Activated T-helper 9 cell treated with anti-CD3 and anti-CD28 coated beads, Interleukin-2, amount 50 U/mL, for 16 hours (primary cell): ENCODE measurements around the gene CERS1.

Experiments
- DNase-seq: peaks from one replicate; pipeline ENCODE4 v3.0.0-alpha.2; 2020; ENCODE audit warnings: low read depth

CERS1 gene

DNA sequence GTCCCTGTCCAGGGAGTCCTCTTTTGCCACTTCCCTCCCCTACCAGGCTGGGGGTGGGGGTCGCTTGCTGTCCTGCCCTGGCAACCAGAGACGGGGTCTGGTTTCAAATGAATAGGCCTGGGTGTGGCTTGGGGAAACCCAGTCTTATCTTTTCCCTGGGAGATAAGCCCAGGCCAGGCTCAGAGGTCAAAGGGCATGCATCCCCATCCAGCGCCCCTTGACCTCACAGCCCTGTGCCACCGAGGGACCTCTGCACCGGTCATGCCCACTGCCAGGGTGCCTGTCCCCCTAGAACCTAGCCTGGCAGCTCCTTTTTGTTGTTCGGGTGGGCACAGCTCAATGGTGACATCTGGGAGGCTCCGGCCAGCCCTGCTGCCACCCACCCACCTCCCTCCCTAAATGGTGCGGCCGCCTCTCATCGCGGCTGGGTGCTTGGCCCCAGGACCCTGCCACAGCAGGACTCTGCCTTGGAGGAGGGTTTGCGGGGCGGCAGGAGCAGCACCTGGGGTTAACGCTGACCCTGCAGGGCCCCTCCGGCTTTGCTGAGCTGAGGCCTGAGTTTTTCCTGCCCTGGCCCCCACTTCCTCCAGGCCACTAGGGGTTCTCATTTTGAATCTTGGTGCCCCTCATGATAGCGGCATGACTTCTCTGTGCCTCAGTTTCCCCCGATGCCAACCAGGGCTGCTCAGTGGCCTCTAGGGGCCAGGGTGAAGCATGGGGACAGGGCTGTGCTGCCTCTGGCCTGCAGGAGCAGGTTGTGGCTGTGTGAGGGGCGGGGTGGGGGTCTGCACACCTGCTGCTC, 2.9 kb upstream of the CERS1 start:
- no peak for DNase-seq

DNA sequence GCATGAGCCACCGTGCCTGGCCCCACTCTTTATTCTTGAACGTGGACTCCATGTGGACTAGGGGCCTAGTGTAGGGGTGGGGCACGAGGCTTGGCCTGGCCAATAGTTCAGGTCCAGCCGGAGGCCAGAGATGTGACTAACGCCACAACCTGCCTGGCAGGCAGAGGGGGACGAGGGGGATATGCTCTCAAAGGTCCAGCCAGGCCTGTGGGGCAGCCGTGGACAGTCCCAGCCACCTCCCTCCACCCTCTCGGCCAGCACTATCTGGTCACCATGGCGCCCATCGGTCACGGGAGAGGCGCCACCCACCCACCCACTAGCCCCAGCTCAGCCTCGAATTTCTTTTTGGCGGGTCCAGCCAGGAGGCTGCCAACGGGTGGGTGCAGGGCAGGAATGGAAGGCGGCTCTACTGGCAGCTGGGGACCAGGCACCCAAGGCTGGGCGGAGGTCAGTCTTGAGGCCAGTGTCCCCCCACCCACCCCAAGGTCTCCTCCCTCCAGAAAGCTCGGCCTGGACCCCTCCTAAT, 2.2 kb upstream of the CERS1 start:
- no peak for DNase-seq

DNA sequence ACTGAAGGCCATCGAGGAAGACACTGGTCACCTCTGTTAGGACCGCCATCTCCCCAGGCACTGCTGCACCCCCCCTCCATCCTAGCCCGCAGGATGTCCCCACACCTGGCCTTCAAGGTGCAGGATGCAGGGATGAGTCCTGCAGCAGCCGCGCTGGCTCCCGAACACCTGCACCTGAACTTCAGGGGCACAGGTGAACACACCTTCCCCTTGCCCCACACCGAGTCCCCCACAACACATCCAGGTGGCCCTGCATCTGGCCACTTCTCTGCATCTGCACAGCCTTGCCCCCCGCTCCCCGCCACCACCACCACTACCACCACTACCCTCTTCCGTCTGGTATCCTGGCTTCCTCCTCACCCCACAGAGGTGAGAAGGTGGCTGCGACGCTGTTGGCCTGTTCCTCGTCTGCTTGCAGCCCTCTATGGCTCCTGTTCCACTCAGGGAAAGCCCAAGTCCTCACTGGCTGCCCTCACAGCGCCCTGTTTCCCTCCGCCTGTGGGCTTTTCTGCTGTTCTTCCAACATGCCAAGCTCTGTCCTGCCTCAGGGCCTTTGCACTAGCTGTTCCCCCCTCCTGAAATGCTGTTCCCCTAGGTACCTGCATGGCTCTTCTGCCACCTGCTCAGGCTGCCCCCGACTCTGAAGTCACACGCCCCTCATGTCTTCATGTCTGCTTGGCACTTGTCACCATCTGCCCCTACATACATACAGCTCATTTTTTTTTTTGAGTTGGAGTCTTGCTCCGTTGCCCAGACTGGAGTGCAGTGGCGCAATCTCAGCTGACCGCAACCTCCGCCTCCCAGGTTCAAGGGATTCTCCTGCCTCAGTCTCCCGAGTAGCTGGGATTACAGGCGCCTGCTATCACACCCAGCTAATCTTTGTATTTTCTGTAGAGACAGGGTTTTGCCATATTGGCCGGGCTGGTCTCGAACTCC, 1.4 kb upstream of the CERS1 start:
- no peak for DNase-seq

DNA sequence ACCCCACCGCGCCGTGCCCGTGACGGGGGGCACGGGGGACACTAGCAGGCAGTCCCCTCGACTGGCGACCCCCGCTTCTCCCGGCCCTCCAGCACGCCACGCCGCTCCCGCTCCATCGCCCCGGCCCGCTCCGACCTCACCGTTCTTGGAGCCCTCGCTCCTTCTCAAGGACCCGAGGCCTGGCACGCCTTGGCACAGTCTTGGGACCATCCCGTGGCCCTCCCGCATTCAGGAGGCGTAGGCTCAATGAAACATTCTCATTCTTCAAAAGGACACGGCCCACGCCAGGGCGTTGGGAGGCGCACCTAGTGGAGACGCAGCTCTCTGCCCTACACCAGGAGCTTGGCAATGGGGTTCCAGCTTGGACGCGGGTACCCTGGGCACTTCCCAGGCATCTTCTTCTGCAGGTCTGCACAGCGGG, 473 bp upstream of the CERS1 start:
- DNase-seq: no peak

DNA sequence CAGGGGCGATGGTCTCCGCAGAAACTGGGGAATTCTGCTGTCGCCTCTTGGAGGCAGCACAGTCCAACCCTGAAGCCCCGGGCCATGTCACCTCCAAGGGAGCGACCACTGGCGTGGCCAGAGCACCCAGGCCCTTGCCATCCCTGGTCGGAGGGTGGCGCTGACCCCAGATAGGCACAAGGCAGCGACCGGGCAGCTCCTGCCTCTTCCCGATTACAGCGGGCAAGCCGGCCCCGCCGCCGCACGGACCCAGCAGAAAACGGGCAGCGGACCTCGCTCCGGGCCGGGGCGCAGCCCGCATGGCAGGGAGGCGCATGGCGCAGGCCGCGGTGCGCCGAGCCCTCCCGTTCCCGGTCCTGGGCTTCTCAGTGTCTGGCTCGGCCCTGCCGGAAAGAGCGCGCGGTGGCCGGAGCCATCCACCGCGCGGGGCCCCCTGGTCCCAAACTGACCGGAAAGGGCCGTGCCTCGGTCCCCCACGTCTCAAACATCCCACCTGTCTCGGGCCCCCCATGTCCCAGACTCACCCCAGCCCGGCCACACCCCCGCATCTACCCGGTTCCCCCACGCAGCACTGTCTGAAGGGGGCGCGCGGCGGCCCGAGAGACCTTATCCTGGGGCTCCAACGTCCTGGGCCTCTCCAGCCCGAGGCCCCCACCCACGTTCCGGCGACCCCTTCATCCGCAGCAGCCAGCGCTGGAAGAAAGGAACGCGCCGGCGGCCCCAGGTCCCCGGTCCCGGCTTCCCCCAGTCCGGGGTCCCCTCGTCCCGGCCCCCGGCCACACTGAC, 727 bp downstream of the CERS1 start:
- no peak for DNase-seq

DNA sequence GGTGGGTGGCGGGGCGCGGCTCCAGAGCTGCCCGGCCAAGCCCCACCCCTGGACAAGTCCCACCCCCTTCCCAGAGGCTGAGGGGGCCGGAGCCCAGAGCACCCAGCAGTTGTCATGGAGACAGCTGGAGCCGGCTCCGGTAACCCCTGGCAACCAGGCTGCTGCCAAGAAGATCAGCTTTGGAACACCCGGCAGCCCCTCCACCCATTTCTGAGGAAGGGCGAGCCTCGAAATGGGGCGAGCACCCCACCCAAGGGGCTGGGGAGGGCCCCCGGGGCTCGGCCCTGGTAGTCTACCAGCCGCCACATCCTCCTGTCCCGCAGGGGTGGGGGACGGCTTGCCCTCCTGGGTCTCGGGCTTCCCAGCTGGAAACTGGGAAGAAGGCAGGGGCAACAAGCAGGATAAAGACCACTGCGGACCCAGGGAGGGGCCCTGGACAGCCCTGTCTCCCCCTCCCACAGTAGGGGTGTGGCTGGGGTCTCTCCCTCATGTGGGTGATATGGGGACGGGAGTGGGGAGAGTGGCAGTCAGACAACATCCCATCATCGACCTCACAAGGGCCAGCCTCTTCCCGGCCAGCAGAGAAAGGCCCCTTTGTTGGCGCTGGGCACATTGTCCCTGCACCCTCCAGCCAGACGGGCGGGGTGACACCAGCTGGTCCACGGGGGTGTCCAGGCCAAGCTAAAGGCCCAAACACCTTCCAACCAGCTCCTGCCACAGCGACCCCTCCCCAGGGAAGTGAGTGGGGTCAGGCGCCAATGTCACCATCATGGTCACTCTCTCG, 1.5 kb downstream of the CERS1 start:
- DNase-seq: no peak

DNA sequence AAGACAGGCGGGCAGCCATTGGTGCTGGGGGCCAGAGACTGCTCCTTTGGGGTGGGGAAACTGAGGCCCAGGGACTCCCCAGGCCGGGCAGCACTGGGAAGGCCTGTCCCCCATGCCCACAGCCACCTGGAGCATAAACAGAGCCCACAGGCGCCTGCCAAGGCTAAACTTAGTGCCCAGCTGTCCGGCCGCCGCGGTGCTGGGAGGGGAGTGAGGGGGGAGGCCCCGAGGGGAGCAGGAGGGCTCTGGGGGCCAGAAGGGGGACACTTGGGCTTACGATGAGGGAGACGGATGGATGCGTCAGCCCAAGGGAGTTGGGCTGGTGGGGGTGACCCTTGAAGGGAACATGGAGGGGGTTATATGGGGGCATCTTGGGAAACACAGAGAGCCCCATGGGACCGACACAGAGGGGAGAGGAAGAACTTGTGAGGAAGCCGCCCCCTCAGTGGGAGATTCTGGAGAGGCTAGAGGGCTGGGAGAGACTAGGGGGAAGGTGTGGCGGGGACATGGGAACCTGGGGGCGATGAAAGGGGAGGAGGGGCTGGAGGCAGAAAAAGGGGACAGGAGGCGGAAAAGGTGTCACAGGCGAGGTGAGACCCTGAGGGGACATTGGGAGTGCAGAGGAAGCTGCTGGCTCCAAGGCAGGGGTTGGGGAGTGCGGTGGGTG, 2.2 kb downstream of the CERS1 start:
- DNase-seq: no peak

DNA sequence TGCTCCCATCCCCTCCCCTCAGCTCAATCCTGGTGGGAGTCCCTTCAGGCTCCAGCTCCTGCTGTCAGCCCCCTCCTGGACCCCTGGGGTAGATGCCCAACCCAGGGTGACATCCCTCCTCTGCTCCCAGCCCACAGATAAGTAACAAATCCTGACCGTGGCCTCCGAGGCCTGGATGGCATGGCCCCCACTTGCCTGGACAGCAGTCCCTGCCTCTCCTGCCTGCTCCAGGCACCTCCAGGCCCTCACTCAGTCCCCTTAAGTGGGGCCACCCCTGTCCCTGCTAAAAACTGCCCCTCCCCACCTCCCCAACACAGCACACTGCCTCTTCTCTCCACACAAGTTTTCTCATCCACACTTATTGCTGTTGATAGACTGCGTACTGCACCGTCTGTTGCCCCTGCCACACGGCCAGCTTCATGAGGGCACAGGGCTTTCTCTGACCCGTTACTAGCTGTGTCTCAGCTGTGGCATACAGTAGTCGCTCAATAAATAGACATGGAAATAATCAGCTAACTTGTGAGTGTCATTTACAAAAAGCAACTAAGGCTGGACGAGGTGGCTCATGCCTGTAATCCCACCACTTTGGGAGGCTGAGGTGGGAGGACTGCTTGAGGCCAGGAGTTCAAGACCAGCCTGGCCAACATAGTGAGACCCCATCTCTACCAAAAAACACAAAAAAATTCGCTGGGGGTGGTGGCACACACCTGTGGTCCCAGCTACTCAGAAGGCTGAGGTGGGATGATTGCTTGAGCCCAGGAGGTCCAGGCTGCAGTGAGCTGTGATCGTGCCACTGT, 5.8 kb downstream of the CERS1 start:
- no peak for DNase-seq

DNA sequence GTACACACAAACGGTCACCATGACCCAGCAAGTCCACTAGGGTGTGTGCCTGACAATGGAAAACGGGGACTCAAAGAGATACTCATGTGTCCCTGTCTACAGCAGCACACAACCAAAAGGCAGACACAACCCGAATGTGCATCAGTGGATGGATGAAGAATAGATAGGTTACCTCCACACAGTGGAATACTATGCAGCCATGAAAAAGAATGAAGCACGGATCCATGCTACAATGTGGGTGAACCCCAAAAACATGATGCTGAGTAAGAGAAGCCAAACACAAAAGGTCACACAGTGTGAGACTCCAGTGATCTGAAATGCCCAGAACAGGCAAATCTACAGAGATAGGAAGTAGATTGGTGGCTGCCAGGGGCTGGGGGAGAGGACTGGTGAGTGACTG, 9.0 kb downstream of the CERS1 start:
- DNase-seq: no peak

DNA sequence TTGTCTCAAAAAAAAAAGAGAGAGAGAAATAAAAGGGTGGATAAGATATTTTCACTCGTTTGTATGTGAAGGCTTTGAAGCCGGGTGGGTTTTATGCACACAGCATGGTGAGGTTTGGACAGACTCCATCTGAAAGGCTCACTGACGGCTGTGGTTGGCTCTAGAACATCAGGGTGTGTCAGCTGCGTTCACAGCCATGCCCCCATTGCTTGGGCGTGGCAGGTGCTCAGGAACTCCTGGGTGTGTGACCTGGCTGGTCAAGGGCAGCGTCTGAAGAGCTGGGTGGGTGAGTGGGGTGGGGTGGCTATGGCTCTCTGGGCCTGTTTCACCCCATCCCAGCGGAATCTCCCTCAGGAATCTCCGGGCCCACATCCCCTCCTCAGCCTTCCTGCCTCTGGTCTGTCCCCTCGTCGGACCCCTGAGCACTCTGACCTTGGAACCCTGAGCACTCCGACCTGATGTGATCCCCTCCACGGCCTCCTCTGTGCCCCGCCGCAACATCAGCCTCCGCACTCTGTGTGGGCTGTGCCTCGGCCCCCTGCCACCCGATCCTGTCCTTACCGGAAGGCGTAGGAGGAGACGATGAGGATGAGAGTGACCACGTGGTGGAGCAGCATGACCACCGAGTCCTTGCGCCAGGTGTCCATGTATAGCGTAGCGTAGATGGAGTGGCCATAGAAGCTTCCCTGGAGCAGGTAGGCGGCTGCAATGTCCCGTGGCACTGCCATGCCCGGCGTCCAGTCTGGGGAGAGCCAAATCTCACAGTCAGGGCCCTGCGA, 12.2 kb downstream of the CERS1 start:
- DNase-seq: no peak

DNA sequence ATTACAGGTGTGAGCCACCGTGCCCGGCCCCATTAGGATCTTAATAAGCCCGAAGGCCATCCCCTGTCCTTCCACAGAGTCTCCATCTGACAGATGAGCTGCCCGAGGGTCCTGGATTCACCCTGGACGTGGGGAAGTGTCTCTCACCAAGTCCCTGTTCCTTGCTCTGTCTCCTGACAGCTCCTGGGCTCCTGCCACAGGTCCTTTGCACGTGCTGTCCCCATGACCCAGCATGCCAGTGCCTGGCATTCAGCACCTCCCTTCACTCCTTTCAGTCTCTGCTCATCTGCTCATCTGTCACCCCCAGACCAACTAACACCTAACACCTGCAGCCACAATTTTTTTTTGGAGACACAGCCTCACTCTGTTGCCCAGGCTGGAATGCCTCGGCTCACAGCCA, 14.5 kb downstream of the CERS1 start:
- DNase-seq: no peak

DNA sequence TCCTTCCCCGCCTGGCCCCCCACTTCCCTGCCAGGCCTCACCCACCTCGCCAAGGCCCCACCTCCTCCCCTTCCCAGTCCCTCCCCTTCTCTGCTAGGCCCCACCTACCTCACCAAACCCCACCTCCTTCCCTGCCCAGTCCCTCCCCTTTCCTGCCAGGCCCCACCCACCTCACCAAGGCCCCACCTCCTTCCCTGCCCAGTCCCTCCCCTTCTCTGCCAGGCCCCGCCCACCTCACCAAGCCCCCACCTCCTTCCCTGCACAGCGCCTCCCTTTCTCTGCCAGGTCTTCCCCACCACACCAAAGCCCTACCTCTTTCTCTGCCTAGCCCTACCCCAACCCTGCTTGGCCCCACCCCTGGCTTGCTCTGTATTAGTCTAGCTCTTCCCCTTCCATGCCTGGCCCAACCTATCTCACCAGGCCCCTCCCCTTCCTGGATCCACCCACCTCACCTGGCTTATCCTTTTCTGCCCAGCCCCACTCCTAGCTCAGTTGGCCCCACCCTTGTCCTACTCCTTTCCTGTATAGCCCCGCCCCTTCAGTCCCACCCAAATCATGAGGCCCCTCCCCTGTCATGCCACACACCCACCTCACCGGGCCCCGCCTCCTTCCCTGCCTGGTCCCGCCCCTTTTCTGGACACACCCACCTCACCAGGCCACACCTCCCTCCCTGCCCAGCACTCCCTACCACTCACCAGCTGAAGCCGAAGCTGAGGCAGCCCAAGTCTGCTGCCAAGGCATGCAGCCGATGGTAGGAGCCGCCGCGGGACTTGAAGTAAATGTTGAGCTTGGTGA, 16.2 kb downstream of the CERS1 start:
- DNase-seq: no peak

DNA sequence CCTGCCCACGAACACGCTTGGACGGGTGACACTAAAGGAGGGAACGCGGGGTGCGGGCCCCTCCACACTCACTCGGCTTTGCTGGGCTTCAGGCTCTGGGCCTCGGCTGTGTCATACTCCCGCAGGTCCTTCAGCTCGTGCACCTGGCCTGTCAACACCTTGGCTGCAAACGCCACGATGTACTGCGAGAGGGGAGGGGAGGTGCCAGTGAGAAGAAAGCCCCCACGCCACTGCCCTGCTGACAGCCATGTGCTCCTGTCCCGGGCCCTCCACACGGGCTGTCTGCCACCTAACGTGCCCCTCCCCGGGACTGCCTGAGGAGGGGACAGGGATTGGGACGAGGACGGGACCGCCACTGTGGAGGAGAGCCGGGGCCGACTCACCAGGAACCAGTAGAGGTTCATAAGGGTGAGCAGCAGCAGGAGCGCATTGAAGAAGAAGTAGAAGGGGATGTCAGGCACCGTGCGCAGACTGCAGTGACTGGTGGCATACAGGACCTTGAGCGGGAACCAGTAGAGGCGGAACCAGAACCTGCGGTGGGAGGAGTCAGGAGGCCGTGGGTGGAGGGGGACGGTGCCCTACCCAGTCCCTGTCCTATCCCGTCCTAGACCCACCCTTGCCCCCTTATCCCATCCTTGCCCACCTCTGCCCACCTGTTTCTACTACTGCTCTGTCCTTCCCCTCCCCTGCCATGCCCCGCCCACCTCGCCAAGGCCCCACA, 16.9 kb downstream of the CERS1 start:
- DNase-seq: no peak

DNA sequence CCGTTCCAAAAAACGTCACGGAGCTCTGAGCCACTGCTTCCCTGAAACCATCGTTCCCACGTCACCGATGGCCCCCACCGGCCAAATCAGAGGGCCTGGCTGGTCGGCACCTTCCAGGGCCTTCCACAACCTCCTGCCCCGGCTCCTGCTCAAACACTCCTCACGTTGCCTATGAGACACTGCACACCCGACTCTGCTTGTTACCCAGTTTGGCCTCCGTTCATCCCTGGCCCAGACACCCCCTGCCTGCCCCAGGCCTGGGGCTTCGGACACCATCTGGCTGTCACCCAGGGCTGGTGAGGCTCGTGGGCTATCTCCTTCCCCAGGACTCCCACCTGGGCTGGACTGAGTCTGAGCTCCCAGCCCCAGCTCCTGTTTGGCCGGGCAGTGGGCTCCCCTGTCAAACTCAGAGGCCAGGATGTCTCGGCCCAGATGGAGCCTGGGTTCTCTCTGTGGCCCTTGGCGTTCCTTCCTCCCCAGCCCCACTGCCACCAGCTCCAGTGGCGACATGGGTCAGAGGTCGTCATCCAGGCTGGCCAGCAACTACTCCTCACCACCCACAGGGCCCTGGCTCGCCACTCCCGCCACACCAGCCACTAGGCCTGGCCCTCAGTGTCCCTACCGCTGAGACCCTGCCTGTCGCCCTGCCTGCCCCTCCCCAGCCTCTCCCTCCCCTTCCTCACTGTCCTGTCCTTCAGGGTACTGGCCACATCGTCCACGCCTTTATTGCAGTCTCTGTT, 17.7 kb downstream of the CERS1 start:
- DNase-seq: no peak

DNA sequence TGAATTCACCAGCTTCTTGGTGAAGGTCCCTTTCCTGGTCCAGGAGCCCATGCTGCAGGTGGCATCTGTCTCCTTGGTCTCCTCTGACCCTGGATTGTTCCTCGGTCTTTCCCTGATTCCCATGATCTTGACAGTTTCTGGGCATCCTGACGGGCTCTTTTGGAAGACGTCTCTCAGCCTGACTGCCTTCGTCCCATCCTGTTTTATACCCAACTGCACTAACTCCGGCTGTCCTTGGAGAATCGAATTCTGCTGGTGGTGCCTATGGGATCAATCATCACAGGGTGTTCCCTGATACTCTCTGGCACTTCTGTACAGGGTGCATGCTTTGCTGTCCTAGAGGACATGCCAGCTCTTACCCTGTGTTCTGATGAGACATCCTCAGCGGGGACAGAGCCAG, 19.1 kb downstream of the CERS1 start:
- no peak for DNase-seq

DNA sequence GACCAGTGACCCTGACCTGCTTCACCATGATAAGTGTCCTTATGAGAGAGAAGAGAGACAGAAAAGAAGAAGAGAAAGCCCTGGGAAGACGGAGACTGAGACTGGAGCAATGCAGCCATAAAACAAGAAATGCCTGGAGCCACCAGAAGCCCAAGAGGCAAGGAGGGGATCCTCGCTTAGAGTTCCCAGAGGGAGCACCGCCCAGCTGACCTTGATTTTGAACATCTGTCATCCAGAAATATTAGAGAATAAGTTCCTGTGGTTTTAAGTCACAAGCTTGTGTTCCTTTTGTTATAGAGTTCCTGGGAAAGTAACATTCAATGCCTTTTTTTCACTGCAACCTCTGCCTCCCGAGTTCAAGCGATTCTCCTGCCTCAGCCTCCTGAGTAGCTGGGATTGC, 20.2 kb downstream of the CERS1 start:
- DNase-seq: no peak

DNA sequence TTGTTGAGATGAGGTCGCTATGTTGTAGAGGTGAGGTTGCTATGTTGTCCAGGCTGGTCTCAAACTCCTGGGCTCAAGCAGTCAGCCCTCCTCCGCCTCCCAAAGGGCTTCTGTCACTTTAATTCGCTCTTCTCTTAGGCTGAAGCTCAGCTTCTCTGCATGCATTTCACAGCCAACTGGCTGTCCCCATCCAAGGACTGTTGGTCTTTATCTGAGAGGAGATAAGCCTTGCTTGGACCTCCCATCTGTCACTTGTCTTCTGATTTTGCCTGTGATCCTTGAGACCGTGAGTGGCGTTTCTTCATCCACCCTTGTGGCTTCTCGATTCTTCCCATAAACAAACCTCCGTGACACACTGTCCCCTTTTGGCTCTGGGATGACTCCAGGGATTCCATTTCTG, 24.4 kb downstream of the CERS1 start:
- DNase-seq: no peak
